ENCODE results near the gene PTGER1.

DNA sequence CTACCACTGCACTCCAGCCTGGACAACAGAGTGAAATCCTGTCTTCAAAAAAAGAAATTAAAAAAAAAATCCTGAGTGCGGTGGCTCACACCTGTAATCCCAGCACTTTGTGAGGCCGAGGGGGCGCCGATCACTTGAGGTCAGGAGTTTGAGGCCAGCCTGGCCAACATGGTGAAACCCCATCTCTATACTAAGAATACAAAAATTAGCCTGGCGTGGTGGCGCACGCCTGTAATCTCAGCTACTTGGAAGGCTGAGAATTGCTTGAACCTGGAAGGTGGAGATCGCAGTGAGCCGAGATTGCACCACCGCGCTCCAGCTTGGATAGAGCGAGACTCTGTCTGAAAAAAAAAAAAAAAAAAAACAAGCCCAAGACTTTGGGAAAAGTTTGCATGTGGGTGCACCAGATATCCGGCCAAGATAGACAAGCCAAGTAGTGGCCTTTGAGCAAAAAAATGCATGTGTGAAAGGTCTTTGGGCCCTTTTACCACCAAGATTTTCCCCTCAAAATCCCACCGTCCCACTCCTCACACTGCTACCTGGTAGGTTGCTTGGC, 37.3 kb upstream of the PTGER1 start:
- no peak for TF ChIP-seq CTCF (IDR thresholded peaks at IDR 0.05)
- TF ChIP-seq POLR2A (IDR thresholded peaks at IDR 0.05) = no peak

All from thyroid gland (tissue), 4 donors.